Vagina (tissue), 2 donors: ENCODE data around the gene ZAP70.

Source experiments
- CTCF ChIP-seq, 3 experiments: fragments of 450-650 bp in 2 of 3; fragments of 200-600 bp in 1 of 3; sonication (generic) in 1 of 3; IDR thresholded peaks; one replicate each; pipeline ENCODE4 v1.5.1; 2017 to 2019; ENCODE audit warnings: antibody characterized with exemption in 3 of 3, mild to moderate bottlenecking in 2 of 3, moderate library complexity in 2 of 3
- POLR2A ChIP-seq, 2 donors: fragments of 450-650 bp; IDR thresholded peaks; one replicate each; pipeline ENCODE4 v1.6.1; 2017; ENCODE audit warnings: antibody characterized with exemption in 2 of 2, mild to moderate bottlenecking in 2 of 2, moderate library complexity in 2 of 2
- POLR2AphosphoS5 ChIP-seq, 2 donors: sonication (generic); formaldehyde crosslinking; IDR thresholded peaks; one replicate each; pipeline ENCODE4 v1.9.0; 2017; ENCODE audit warnings: antibody characterized with exemption in 2 of 2, mild to moderate bottlenecking in 2 of 2, low read depth in 1 of 2; ENCODE audit not compliant: insufficient read depth in 1 of 2

GRCh38 chr2:97775074-97775473, 61.7 kb downstream of the ZAP70 start:
- TF ChIP-seq CTCF (IDR thresholded peaks at IDR 0.05), result no peak
- no peak for TF ChIP-seq POLR2AphosphoS5 (IDR thresholded peaks at IDR 0.05; ENCODE audit: insufficient read depth in 1 of 2, low read depth in 1 of 2)
- no peak for TF ChIP-seq POLR2A (IDR thresholded peaks at IDR 0.05)
